Keratinocyte (primary cell): Measurements from ENCODE around the gene CFAP20DC.

ENCODE experiments used
- EZH2 ChIP-seq: IDR thresholded peaks from one replicate; pipeline ENCODE4 v1.6.1; 2012; ENCODE audit warnings: inconsistent platforms, mild to moderate bottlenecking, low read length, moderate library complexity
- TF ChIP-seq, protein P1 (sequence below), 3 experiments: IDR thresholded peaks in 1 of 3; conservative IDR thresholded peaks in 1 of 3; optimal IDR thresholded peaks in 1 of 3; 2 replicates in 2 of 3; 3 replicates in 1 of 3; pipeline versions ENCODE3 to v1.5.1; 2011; ENCODE audit warnings: low read length in 3 of 3, mild to moderate bottlenecking in 3 of 3, moderate library complexity in 2 of 3, control low read depth in 1 of 3, inconsistent platforms in 1 of 3; ENCODE audit not compliant: insufficient read depth in 2 of 3; ENCODE audit errors: extremely low read depth in 1 of 3

DNA sequence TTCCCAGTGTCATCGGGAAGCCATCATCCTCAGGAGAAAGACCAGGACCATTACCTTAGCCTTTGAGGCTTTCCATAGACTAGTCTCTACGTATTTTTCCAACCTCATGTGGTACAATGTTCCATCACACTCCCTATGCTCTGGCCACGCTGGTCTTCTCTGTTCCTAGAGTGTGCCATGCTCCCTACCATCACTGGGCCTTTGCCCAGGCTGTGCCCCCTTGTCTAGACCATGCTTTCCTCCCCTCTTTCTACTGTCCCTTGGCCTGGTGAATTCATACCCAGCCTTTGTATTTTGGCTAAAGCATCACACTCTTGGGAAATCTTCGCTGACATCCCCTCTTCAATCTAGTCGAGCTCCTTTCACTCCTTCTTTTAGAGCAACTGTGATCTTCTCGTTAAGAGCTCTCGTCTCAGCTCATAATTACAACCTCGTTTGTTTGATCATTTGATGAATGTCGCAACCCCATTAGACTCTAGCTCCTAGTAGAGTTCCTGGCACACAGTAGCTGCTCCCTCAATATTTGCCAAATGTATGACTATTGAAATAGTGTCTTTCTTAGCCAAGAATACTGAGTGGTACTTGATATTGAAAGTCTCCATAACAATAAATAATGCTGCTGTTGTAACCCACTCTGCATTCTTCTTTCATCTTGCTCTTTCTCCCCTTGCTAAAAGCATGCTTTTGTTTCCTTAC, 283.1 kb downstream of the CFAP20DC start:
- TF ChIP-seq, protein P1, sequence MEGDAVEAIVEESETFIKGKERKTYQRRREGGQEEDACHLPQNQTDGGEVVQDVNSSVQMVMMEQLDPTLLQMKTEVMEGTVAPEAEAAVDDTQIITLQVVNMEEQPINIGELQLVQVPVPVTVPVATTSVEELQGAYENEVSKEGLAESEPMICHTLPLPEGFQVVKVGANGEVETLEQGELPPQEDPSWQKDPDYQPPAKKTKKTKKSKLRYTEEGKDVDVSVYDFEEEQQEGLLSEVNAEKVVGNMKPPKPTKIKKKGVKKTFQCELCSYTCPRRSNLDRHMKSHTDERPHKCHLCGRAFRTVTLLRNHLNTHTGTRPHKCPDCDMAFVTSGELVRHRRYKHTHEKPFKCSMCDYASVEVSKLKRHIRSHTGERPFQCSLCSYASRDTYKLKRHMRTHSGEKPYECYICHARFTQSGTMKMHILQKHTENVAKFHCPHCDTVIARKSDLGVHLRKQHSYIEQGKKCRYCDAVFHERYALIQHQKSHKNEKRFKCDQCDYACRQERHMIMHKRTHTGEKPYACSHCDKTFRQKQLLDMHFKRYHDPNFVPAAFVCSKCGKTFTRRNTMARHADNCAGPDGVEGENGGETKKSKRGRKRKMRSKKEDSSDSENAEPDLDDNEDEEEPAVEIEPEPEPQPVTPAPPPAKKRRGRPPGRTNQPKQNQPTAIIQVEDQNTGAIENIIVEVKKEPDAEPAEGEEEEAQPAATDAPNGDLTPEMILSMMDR (optimal IDR thresholded peaks at IDR 0.05 in 1 of 3, IDR thresholded peaks at IDR 0.05 in 1 of 3, conservative IDR thresholded peaks at IDR 0.05 in 1 of 3; ENCODE audit: extremely low read depth in 1 of 3, insufficient read depth in 2 of 3, low read length in 3 of 3): no peak
- no peak for TF ChIP-seq EZH2
